GM19452 (cell line): Measurements from ENCODE around the gene RPS13.
"Not testable (repeated sequence)": the region's sequence is repeated elsewhere in the genome, so short reads cannot be mapped to it uniquely, and the experiment has no call there.

Experiments
- ATAC-seq: cut with Tn5 transposase; IDR thresholded peaks from one replicate; pipeline ENCODE4 v1.9.1; 2021; ENCODE audit not compliant: unreplicated experiment

The RPS13 gene

GRCh38 chr11:17036666-17037658 is 40.5 kb downstream of the RPS13 start:
- ATAC-seq: no peak

GRCh38 chr11:17034027-17034426 is 43.4 kb downstream of the RPS13 start:
- ATAC-seq: not testable (repeated sequence)

- ATAC-seq: no peak
These were observed 50.9 kb downstream of the RPS13 start for GRCh38 chr11:17026487-17027082.

GRCh38 chr11:17024924-17025323 is 52.5 kb downstream of the RPS13 start:
- no peak for ATAC-seq
